ENCODE measurements around the gene CALY. TPM values are rescaled to one million over a fixed set of nuclear protein-coding genes. Genes with fewer than 3 reads are reported as not detected.

The CALY gene
- total RNA-seq, 1 donor from 2014 or later = 4.7 TPM

- H3K27me3 ChIP-seq = no peaks in the 10 kb centered on the region
- no peak for DNase-seq (ENCODE audit: extremely low spot score in 2 of 2)
- H3K9me3 ChIP-seq = no peaks in the 10 kb centered on the region
- H3K27ac ChIP-seq = no peak overlapping the region
- intact Hi-C loops (cut with DNase I) = no loop called here
- H3K4me3 ChIP-seq = no peak overlapping the region
- TF ChIP-seq CTCF (IDR thresholded peaks at IDR 0.05) (no peak), POLR2AphosphoS5 (IDR thresholded peaks at IDR 0.05; ENCODE audit: insufficient read depth in 1 of 2, low read depth in 1 of 2) (no peak), POLR2A (IDR thresholded peaks at IDR 0.05) (no peak)
- no peaks in the 10 kb centered on the region for H3K36me3 ChIP-seq
- peaks cover 16% of the 10 kb centered on the region for H3K4me1 ChIP-seq
Measured at GRCh38 chr10:133354672-133355240, 18.1 kb upstream of the CALY start.

- Histone ChIP-seq H3K27me3 (no peaks in the 10 kb centered on the region), H3K4me1 (peaks cover 16% of the 10 kb centered on the region), H3K36me3 (no peaks in the 10 kb centered on the region), H3K4me3 (no peak overlapping the region), H3K27ac (no peak overlapping the region), H3K9me3 (no peaks in the 10 kb centered on the region)
- TF ChIP-seq CTCF (IDR thresholded peaks at IDR 0.05) (no peak), POLR2AphosphoS5 (IDR thresholded peaks at IDR 0.05; ENCODE audit: insufficient read depth in 1 of 2, low read depth in 1 of 2) (no peak), POLR2A (IDR thresholded peaks at IDR 0.05) (no peak)
- intact Hi-C loops (cut with DNase I) = no loop called here
- DNase-seq (ENCODE audit: extremely low spot score in 2 of 2) = no peak
Measured at GRCh38 chr10:133353988-133354605, 17.4 kb upstream of the CALY start.

GRCh38 chr10:133353202-133353959, 16.7 kb upstream of the CALY start:
- no peak for DNase-seq (ENCODE audit: extremely low spot score in 2 of 2)
- peaks cover 16% of the 10 kb centered on the region for H3K4me1 ChIP-seq
- TF ChIP-seq POLR2AphosphoS5 (IDR thresholded peaks at IDR 0.05; ENCODE audit: insufficient read depth in 1 of 2, low read depth in 1 of 2) (no peak), CTCF (IDR thresholded peaks at IDR 0.05) (no peak), POLR2A (IDR thresholded peaks at IDR 0.05) (no peak)
- no peaks in the 10 kb centered on the region for H3K36me3 ChIP-seq
- H3K4me3 ChIP-seq = no peak overlapping the region
- intact Hi-C loops (cut with DNase I) = no loop called here
- no peak overlapping the region for H3K27ac ChIP-seq
- no peaks in the 10 kb centered on the region for H3K27me3 ChIP-seq
- no peaks in the 10 kb centered on the region for H3K9me3 ChIP-seq

- H3K4me1 ChIP-seq = peaks cover 4% of the 10 kb centered on the region
- TF ChIP-seq CTCF (IDR thresholded peaks at IDR 0.05) (no peak), POLR2A (IDR thresholded peaks at IDR 0.05) (no peak), POLR2AphosphoS5 (IDR thresholded peaks at IDR 0.05; ENCODE audit: insufficient read depth in 1 of 2, low read depth in 1 of 2) (no peak)
- no peaks in the 10 kb centered on the region for H3K9me3 ChIP-seq
- no peaks in the 10 kb centered on the region for H3K36me3 ChIP-seq
- H3K27ac ChIP-seq = no peak overlapping the region
- intact Hi-C loops (cut with DNase I) = no loop called here
- DNase-seq (ENCODE audit: extremely low spot score in 2 of 2) = no peak
- no peak overlapping the region for H3K4me3 ChIP-seq
- no peaks in the 10 kb centered on the region for H3K27me3 ChIP-seq
Measured at GRCh38 chr10:133351408-133352318, 15.0 kb upstream of the CALY start.

All from vagina (tissue), 2 donors.